Measurements from ENCODE around the gene RIT1.

DNA sequence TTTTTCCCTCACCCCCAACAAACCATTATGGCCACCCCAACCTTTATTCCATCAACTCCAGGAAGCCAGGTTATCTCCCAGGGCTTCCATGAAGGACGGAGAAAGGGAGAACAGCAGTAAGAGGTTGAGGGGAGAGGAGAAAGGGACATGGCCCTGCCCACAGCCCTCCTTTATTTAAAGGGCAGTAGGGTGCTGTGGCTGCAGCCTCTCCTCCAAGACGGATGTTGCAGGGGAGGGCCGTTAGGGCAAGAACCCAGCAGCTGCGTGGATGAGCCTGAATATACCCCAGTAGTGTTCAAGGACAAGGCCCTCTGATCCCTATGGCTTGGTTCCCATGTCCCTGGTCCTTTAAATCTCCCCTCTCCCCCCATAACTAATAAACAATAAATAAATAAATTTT lies 36.1 kb upstream of the RIT1 start:
- no peak for TF ChIP-seq EZH2 (optimal IDR thresholded peaks at IDR 0.05; ENCODE audit: low read depth, low read length)
- TF ChIP-seq, protein P1, sequence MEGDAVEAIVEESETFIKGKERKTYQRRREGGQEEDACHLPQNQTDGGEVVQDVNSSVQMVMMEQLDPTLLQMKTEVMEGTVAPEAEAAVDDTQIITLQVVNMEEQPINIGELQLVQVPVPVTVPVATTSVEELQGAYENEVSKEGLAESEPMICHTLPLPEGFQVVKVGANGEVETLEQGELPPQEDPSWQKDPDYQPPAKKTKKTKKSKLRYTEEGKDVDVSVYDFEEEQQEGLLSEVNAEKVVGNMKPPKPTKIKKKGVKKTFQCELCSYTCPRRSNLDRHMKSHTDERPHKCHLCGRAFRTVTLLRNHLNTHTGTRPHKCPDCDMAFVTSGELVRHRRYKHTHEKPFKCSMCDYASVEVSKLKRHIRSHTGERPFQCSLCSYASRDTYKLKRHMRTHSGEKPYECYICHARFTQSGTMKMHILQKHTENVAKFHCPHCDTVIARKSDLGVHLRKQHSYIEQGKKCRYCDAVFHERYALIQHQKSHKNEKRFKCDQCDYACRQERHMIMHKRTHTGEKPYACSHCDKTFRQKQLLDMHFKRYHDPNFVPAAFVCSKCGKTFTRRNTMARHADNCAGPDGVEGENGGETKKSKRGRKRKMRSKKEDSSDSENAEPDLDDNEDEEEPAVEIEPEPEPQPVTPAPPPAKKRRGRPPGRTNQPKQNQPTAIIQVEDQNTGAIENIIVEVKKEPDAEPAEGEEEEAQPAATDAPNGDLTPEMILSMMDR (IDR thresholded peaks at IDR 0.05; ENCODE audit: low read length), result no peak

Measured in MM.1S (cell line).